DOHH2 (cell line): Measurements from ENCODE around the gene LOXHD1.

ENCODE experiments used
- CTCF ChIP-seq: fragments of 200-600 bp; sonication (generic); IDR thresholded peaks from one replicate; pipeline ENCODE4 v1.5.1; 2014; ENCODE audit warnings: antibody characterized with exemption, mild to moderate bottlenecking, low read depth, low read length; ENCODE audit not compliant: poor library complexity, severe bottlenecking
- EZH2phosphoT487 ChIP-seq: fragments of 200-600 bp; sonication (generic); IDR thresholded peaks from 2 replicates; pipeline ENCODE4 v1.6.1; 2017; ENCODE audit warnings: borderline replicate concordance, mild to moderate bottlenecking, antibody characterized with exemption, low read length, moderate library complexity, mixed read lengths

DNA sequence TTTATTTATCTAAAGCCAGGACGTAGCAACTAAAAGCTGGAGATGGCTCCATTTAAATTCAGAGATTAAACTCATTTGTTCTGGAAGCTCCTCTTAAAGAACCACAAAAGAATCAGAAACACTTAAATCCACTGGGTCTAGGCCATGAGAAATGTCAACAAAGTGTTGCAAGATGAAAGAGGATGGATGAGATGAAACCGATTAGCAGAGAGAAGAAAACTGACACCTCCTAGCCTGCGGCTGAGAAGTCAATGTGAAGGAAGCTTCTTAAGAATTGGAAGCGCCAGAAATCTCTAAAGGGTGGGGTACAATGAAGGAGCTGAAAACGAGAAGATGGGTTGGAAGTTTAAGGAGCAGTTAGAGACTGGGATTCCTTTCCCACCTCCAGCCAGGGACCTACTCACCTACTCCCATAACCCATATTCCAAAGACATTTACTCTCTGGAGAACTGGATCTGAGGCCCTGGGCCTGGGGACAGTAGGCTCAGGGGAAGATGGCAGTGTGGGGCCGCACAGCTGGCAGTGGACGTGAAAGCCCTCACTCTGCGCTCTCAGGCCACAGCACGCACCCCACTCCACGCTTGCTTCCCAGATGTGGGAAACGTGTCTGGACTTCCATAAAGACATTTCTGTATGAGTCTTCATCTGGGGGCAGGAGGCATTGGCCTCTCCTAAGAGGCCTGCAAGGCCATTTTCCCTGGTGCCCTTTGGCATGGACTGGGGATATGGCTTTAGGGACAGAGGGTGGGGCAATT is 188.4 kb downstream of the LOXHD1 start:
- TF ChIP-seq CTCF (no peak), EZH2phosphoT487 (no peak)
